DMS53 treated with DMSO at 0.1 percent for 48 hours (cell line): ENCODE measurements around the gene UPK3A.
A peak's percentile ranks its signal among the peaks of the same experiment; 100 is the strongest.

Source experiments
- DNase-seq: peaks from one replicate; lab custom pipeline; 2025; ENCODE audit not compliant: unreplicated experiment; lab: John Stamatoyannopoulos, UW

Gene UPK3A

DNA sequence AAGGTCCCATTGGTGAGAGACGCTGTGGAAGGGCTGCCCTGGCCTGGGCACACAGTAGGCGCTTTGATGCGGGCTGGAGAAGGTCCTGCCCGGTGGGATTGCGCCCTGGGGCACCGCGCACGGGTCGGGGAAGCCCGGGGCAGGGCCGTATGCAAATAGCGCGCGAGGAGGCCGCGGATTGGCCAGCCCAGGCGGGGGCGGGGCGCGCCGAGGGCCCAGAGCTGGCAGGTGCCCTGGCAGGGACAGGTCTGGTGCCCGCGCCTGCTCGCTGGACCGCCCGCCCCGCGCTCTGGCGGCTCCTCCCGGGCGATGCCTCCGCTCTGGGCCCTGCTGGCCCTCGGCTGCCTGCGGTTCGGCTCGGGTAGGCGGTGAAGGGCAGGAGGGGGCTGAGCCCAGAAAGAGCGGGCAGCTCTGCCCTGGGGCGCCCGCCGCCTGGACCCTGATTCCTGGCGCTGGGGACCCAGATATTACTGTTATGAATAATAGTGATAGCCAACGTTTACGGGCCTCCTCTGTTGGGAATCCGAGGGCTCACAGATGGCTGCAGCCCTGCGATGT is at the start of gene UPK3A:
TSS of gene UPK3A (plus strand) at position 245 of the 558 bp plus-strand sequence. CDS start at position 310, 65 bp downstream.
- DNase-seq, result peak; percentile 64

DNA sequence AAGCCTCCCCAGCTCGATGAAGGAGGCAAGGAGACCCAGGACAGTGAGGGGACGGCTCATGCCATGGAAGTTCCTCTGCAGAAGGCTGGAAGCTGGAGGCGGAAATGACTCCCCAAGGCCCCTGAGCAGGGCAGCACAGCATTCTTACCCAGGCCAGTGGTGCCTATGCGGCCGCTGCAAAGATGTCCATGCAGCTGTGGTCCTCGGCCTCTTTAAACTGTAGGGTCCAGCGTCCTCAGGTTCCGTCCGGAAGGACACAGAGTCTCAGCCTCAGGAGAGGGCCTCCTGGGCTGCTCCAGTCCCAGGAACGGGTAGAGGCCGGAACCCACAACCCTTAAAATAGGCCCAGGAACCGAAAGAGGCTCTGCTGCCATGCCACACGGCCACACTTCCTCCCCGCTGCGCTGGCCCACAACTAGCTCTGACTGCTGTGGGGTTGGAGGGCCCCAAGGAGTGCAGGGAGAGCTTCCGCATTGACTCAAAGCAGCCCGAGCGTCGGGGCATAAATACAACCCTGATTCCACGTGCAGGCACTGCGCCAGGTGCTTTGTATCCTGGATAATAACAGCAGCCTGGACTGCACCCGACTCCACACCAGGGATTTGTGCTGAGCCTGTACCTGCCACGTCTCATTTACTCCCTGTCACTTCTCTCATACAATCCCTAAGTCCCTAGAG is 49.5 kb upstream of the UPK3A start:
- no peak for DNase-seq

DNA sequence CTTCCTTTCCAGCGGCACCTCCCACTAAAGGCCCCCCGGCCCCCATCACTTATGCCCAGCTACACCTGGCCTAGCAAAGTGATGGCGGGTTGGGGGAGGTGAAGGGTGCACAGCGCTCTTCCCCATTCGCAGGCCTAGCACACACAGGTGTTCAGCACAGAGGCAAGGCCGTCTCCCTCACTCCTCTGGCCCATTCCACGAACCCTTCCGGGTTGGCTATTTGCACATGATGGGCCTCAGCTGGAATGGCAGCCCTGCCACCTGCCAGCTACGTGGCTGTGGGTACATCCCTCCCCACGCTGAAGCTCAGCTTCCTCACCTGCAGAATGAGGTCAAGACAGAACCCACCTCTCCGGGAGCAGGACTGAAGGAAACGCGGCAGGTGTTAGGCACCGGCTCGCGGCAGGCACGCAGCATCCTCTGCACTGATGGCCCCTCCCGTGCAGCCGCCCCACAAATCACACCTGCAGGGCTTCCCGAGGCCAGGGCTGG is 48.9 kb upstream of the UPK3A start:
- DNase-seq, result peak; percentile 61

DNA sequence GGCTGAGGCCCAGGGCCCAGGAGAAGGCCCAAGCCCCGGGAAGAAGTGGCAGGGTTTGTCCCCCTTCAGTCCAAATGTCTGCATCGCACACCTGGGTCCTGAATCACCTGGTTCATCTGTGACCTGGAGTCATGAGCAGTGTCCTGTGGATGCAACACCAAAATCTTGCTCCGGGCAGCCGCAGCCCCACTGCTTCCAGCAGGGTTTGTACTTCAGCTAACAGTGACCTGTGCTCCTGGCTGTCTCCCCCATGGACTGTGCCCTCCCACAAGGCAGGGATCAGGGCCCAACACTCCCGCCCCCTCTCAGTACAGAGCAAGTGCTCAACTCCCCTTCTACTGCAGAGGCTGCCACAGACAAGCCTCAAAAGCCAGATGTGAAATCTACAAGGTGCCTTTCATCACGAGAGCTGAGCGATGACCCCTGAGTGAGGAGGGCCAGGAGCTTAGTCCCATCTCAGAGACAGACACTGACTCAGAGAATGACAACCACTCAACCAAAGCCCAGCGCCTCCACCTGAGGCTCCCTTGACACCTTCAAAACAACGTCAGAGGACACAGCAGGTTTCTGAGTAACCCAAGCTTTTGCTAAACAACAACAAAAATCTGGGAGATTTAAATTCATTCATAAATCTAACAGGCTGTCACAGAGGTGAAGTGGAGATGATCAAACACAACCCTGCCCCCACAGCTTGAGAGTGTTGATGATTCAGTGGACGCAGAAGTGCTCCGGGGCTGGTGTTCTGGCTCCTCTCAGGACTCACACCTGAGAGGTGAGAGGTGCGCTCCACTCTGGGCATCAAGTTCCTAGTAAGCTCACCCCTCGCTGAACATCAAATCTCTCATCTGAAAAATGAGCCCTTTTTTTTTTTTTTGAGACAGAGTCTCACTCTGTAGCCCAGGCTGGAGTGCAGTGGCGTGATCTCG is 47.4 kb upstream of the UPK3A start:
- peak; percentile 59 for DNase-seq

DNA sequence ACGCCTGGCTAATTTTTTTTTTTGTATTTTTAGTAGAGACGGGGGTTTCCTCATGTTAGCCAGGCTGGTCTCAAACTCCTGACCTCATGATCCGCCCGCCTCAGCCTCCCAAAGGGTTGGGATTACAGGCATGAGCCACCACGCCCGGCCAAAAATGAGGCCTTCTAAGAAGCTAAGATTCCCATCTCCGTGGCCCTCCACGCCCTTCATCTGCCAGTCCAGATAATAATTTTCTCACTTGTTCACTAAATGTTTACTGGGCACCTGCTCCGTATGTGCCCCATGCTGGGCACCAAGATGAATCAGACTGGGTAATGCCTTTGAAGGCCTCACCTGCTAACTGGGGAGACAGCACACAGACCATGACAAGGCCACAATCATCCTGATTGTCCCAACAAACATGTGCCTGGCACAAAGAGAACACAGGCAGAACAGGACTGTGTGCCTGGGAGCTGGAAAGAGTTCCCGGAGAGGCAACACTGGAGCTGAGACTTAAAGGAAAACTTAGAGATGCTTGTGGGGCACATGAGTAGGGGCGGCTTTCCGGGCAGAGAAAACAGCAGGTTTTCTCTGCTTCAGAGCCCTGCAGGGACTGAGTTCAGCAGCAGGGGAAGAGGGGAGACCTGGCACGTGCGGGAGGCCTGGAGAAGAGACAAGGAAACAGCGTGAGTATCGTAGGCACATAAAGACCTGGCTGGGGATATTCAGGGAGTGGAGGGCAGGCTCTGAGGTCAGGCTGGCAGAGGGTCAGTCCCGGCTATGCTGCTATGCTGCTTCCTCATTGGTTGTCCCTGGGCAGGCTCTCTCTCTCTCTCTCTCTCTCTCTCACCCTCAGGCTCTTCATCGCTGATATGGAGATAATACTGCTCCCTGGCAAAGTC is 46.4 kb upstream of the UPK3A start:
- no peak for DNase-seq

DNA sequence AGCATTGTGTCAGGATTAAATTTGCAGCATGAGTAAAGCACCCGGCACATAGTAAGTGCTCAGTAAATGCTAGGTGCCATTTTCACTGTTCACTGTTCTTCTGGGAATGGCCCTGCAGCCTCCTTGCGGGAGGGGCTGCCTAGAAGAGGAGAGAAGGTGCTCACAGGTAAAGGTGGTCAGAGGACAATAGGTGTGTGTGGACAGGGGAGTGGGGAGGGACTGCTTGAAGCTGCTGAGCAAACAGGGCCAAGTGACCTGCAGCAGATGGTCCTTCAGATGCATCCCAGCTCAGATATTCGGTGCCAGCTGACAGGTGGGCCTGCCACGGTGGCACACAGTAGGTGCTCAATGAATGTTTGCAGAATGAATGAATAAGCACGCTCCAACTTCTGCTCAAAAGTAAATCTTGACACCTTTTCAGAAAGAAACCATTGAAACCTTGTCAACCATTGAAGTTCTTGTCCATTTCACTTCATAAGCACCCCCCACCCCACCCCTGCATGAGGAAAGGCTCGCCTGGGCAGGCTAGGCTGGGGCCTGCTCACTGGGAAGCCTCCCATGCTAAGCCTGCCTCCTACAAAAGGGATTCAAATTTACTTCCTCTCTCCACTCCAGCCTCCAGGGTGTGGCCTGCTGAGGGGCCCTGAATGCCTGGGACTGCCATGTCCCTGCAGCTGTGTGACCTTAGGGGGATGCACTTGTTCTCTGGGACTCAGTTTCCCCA is 45.6 kb upstream of the UPK3A start:
- no peak for DNase-seq

DNA sequence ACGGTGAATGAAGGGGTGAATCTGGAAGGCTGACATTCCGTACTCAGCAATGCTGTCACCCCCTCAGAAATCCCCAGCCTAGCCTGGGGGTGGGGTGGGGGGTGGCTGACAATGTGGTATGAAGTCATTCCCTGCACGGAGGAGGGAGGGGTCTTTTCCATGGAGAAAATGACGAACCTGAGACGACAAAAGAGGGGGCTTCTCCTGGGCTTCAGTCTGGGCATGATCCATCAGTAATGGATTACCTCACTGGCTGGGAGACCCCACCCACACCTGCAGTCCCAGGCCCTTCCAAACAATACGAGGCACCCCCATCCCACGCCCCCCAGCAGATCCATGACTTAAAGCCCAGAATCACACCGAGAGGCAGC is 45.1 kb upstream of the UPK3A start:
- DNase-seq, result no peak

DNA sequence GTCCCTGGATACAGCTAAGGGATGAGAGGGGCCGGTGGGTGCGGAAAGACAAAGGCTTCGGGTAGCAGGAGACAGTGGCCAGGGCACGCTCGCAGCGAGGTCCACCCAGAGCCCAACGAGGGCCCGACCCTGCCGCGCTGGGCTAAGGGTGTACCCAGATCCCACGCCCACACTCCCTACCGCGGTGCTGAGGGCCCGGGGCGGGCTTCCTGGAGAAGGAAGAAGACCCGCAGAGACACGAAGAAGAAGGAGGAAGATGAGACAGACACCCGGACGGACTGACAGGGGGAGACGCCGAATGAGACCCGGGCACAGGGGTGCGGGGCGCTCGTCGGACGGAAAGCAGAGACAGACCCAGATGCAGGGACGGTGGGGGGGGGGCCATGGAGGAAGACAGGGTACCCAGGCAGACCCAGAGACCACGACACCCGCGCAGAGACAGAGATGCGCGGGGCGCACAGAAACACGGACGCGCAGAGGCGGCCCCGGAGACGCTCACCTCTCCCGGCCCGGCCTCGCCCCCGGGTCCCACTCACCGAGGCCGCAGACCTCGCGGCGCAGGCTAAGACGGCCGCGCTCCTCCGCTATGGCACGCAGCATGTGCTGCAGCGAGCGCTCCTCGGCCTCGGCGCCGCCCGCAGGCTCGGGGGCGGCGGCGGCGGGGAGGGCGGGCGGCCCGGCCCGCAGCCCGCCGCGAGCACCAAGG is 44.5 kb upstream of the UPK3A start:
- no peak for DNase-seq

DNA sequence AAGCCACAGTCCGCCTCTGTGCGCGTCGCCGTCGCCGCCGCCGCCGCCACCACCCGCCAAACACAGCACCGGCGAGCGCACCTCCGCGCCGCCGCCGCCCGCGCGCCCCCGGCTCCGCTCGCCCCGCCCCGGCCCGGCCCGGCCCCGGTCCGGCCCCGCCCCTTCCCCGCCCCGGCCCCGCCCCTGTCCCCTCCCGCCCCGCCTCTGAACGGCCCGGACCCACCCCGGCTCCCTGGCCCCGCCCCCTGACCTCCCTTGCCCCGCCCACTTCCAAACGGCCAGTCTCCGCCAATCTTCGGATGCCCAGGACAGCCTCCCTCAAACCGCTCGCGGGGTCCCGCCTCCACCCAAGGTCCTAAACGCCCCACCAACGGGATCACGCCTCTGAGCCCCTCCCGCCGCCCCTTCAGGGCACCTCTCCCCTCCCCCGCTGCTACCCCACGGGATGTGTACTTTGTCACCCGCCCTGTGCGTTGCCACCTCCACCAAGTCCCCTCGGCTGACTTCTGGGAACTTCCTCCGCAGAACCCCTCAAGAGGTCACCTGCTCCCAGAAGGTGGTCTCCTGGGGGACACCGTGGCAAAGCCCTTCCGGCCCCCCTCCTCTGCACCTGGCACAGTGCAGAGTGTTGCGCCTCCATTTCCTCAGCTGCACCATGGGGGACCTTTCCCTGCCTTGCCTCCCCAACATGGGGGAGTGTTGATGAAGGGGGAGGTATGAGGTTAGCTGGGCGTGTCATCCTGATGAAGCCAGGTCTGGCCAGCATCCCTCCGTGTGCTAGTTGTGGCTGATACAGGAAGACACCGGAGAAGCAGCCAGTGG is 43.7 kb upstream of the UPK3A start, which contains the start of gene KIAA0930:
TSS of gene KIAA0930 (minus strand) at position 85 of the 822 bp plus-strand sequence. CDS start 191 bp downstream, outside the sequence.
- peak; percentile 10 for DNase-seq

DNA sequence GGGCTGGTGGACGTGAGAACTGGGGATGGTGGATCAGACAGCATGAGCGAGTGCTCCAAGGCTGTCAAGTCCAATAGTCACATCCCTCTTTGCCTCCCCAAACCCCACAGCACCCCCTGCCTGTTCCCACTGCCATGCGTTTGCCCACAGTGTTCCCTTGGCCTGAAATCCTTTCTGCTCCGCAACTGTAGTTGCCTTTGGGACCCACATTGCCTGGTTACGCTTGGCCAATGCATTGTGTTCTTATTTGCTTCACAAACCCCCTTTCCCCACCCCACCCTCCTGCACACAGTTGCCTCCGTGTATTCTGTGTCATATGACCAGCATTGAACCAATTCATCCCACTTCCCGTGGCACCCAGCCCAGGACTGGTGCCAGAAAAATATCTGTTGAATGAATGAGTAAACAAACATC is 42.0 kb upstream of the UPK3A start:
- peak; percentile 65 for DNase-seq

DNA sequence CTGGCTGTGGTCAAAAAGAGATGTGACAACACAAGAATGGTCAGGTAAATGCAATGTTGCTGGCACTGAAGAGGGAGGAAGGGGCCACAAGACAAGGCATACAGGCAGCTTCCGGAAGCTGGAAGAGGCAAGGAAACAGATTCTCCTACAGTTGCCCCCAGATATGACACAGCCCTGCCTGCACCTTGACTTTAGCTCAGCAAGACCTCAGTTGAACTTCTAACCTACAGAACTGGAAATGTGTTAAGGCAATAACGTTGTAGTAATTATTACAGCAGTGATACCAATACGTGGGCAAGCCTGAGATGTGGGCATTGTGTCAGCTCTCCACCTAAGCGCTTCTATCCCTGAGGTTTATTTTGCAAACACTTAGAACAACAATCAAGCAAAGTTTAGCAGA is 39.8 kb upstream of the UPK3A start:
- no peak for DNase-seq

DNA sequence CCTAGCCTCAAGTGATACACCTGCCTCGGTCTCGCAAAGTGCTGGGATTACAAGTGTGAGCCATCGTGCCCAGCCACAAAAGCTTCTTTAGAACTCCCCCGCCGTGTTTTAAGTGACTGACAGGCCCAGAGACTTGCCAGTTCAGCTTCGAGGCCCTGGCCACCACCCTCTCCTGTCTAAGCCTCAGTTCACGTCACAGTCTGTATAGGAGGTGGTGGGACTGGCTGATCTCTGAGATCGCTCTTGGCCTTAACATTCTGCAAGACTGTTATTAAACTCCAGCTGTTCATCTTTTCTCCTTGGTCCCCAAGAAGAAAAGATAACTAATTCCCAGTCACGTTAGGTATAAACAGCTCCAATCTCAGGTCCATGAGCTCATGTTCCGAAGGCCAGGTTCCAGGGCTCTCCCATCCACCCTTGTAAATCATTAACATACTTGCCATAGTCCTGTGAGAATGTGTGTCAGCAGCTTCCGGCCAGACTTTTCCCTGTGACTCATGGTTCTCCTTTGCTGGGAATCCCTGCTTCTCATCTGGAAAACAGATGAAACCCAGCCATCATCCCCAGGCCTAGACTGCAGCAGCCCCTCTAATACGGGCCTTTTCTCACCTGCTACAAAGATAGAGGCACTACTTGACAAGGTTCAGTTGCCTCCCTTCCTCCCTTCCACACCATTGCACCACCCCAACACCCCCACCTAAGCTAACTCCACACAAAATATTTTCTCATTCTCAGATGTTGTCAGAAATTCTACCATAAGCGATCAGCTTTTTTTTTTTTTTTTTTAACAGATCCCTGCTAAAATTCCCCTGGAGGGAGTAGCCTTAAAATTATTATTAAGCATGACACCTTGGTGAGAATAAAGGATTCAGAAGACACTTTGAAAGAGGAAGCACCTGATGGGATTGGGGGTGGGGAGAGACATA is 38.4 kb upstream of the UPK3A start:
- DNase-seq, result peak; percentile 91

DNA sequence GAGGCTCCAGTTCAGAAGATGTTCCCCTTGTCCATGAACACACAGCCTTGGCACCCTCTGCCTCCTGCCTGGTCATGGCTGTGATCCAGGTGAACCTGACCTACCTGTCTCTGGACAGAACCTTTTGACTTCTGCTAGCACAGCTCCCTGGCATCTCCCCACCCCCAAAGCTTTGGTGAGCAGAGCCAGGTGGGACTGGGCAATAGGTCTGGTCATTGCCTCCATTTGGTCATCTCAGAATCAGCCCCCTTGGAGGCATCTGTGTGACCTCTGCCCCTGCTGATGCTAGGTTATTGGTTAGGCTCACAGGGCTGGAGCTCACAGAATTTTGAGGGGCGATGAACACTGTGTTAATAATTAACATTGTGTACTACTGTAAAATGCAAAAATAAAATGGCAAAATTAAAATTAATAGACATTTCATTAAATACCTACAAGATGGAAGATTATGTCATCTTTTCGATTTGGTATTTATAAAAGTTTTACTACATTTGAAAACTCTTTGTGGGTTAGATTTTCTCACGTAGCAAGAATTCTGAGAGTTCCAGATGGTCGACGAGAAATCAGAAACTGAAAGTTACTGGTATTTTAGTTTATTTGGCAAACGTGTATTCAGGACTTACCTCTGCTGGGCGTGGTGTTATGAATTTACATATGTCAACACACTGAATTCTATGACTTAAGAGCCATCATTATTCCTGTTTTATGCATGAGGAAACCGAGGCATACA is 35.8 kb upstream of the UPK3A start:
- DNase-seq, result no peak

DNA sequence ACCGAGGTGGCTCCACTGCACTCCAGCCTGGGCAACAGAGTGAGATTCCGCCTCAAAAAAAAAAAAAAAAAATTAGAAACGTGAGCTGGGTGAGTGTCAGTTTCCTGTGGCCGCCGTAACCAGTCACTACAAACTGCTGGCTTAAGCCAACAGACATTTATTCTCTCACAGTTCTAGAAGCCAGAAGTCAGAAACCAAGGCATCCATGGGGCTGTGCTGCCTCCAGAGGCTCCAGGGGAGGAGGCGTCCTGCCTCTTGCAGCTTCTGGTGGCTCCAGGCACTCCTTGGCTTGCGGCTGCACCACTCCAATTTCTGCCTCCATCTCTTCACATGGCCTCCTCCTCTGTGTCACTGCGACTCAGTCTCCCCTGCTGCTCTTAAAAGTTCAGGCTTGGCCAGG is 32.9 kb upstream of the UPK3A start:
- DNase-seq, result no peak

DNA sequence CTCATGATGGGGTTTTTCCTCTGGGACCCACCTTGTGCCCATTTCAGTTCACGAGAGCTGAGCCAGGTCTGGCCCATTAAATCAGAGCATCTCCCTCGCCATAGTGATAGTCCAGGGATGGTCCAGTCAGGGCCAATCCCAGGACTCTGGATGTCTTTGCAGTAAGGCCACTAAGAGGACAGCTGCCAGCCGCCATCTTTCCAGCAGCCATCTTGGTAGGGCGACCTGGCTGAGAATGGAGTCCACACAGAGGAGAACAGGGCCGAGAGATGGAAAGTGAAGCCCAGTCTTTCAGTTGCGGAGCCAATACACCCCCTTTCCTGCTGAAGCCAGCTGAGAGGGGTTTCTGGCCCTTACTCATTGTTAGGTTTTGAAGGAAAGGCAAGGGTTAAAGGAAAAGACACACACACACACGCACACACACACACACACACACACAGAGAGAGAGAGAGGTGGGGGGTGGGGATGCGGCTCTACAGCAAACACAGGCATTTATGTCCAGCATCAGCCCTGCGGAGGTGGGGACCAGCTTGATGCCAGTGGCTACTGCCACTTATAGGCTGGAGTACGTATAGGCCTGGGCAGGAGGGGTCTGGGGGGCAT is 31.6 kb upstream of the UPK3A start:
- DNase-seq, result no peak

DNA sequence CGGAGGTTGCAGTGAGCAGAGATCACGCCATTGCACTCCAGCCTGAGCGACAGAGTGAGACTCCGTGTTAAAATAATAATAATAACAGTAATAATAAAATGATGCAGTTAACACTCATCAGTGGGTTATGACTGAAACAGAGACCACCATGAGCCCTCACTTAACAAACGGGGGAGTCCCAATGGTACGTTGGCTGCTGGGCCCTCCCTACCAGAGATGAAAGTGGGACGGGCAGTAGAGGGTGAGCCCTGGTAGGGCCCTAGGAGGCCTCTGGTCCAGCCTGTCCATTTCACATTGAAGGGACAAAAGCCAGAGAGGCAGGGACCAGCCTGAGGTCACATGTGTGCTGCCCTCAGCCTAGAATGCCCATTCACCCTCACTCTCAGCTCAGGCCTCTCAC is 30.4 kb upstream of the UPK3A start:
- no peak for DNase-seq
